Measurements from ENCODE around the gene TSPAN17. TPM values are rescaled to one million over a fixed set of nuclear protein-coding genes. Genes with fewer than 3 reads are reported as not detected.
A peak's percentile ranks its signal among the peaks of the same experiment; 100 is the strongest.

The TSPAN17 gene
- total RNA-seq, 1 experiment from 2014 or later, result 126 TPM

DNA sequence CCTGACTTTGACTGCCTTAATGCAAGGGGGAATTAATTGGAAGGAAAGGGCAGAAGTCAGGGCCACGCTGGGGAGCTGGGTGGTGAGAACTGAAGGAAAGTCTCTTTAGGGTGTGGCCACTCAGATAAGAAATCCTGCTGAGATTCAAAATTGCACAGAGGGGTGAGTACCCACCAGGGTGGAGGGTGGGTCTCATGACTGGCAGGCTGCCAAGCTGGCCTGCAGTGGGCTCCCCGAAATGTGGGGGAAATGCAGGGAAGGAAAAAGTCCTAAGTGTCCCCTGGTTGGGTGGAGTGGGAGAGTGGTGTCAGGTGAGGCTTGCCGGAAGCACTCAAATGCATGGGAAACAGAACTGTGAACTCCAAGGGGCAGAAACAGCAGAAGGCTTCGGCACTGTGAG is 24.1 kb downstream of the TSPAN17 start:
- DNase-seq (ENCODE audit: low read depth), result no peak
- in situ Hi-C loops (cut with HindIII; ENCODE audit: low pct_unique_long_range_greater_than_20kb, low sequenced_read_pairs), result no loop called here

DNA sequence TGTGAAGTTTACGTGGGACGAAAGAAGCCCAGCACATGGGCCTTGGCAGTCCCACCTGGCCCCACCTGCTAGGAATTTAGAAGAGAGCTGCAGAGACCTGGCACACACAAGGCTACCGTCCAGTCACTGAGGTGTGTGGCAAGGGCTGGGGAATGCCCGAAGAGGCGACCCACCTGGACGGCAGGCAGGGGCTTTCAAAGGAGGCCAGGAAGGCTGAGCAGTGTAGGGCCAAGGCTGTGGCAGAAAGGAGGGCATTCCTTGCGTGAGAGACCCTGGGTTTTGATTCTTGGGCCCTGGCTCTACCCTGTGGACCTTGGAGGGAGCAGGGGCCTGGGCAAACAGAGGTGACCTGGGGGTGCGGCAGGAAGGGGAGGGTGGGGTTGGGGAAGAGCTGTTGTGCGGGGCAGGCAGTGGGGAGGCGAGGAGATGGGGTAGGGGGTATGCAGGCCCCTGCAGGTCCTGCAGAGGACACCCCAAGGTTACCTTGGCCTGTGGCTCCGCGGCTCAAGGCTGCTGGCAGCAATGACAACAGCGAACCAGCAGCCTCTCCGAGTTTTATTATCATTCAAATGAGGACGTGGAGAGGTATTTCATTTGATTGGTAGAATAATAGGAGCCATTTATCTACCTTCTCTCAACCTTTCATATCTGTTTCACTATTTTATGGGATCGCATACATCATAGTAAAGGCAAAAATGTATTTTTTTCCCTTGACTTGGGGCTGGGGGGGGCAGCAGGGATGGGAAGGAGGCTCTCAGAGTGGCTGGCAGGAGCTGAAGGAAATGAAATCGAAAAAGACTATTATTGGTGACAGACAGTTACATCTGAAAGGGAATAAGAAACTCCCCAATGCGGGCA is 24.8 kb downstream of the TSPAN17 start:
- DNase-seq (ENCODE audit: low read depth), result no peak
- in situ Hi-C loops (cut with HindIII; ENCODE audit: low pct_unique_long_range_greater_than_20kb, low sequenced_read_pairs), result no loop called here

DNA sequence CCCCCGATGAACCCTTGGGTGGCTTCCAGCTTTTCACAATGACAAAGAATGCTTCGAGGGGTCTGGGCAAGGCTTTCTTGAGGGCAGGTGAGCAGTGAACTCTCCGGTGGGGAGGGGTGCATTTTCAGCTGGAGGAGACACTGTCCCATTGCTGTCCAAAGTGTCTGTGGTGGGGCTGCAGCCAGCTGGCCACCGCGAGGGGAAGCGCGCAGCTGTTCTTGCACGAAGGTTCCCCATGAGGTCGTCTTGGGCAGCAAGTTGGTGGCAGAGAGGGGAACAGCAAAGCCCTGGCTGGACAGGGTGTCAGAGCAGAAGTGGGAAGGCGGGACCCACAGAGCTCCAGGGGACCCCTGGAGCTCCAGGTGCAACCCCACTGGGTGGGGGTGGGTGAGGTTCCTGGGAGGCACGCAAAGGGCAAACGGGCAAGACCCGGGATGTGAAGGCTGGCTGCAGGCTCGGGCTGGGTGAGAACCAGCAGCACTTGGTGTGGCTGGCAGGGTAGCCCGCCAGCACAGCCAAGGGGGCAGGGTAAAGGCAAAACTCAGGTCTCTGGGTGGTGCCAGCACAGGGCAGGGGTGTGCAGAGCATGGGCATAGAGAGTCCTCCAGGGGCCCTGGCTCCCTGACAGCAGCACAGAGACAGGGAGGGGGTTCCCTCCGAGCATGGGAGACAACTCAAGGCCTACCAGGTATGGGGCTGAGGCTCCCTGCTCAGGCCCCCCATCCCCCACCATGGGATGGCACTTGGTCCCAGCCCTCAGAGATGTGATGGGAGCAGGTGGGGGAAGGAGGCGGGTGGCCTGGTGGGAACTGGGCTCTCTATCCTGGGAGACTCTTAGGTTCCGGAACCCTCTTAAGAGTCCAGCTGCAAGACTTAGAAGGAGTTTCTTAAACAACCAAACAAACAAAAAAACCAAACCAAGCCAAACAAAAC is 26.6 kb downstream of the TSPAN17 start:
- in situ Hi-C loops (cut with HindIII; ENCODE audit: low pct_unique_long_range_greater_than_20kb, low sequenced_read_pairs), result no loop called here
- DNase-seq (ENCODE audit: low read depth), result no peak

DNA sequence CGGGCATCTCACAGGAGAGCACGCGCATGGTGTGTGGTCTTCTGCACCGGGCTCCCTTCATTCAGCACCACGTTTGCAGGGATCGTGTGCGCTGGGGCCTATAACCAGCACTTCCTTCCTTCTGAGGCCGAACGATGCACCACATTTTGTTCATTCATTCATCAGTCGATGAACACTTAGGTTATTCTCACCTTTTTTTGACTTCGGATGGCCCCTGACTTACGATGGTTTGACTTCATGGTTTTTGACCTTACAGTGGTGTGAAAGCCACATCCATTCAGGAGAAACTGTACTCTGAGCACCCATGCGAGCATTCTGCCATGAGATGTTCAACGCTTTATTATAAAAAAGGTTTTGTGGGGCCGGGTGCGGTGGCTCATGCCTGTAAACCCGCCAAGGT is 27.5 kb downstream of the TSPAN17 start:
- no peak for DNase-seq (ENCODE audit: low read depth)
- in situ Hi-C loops (cut with HindIII; ENCODE audit: low pct_unique_long_range_greater_than_20kb, low sequenced_read_pairs), result no loop called here

DNA sequence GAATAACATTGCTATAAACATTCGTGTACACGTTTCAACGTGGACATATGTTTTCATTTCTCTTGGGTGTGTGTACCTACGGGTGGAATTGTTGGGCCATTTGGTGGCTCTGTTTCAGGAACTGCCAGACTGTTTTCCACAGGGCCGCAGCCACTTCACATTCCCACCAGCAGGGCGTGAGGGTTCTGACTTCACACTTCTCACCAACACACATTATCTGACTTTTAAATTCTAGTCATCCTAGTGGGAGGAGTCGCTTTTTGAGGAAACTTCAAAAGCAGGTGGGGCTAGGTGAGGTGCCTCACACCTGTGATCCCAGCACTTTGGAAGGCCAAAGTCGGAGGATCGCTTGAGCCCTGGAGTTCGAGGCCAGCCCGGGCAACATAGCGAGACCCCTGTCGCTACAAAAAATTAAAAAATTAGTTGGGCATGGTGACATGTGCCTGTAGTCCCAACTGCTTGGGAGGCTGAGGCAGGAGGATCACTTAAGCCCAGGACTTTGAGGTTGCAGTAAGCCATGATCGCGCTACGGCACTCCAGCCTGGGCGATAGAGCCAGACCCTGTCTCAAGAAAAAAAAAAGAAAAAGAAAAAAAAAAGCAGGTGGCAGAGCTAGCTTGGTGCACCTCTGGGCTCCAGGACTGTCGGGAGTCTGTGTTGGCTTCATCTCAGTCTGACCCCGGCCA is 28.5 kb downstream of the TSPAN17 start:
- DNase-seq (ENCODE audit: low read depth), result peak; percentile 40
- in situ Hi-C loops (cut with HindIII; ENCODE audit: low pct_unique_long_range_greater_than_20kb, low sequenced_read_pairs), result no loop called here

DNA sequence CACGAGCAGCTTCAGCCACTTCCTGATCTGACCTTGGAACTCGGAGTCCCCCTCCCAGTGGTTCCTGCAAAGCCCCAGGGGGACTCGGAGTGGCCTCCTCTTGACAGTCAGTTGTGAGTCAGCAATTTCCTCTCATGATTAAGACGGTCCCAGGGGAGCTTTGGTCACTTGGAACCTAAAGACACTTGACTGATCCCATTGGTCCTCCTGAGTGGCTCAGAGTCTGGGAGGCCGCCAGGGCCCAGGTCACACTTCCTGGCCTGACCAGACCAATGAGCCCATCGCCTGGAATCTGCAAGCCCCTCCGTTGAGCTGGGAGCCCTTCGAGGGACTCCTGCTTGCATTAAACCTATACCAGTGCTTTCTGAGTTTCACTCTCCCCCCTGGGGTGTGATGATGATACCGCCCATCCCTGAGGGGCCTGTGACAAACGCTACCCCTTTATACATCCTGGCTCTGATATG is 29.1 kb downstream of the TSPAN17 start:
- in situ Hi-C loops (cut with HindIII; ENCODE audit: low pct_unique_long_range_greater_than_20kb, low sequenced_read_pairs), result no loop called here
- peak; percentile 61 for DNase-seq (ENCODE audit: low read depth)

DNA sequence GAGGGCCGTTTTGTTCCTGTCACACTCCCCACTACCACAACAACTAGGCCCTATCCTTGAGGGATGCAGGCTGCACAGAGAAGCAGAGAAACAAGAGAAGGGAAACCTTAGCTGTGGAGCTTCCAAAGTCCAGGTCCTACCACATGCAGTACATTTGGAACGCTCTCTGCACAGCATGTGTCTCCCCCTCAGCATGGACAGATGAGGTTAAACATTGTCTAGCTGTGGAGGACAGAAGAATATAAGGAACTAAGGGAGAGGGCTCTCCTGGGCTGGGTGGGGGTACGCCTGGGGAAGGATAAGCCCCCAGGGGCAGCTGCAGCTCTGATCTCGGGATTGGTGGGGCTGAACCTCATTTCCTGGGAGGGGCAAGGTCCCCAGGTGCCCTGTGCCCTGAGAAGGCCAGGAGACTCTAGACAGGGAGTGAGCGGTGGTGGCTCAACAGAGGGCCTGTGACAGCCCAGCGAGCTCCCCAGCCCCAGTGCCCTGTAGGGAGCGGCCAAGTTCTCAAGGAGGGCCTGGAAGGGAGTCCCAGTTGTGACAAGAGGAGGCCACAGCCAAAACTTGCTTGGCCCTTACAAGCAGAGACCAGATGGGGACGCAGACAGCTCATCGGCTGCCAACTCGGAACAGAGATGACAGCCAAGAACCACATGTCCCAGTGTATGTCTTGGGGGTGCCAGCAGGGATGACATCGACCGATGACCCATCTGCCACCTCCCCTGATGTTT is 30.1 kb downstream of the TSPAN17 start:
- in situ Hi-C loops (cut with HindIII; ENCODE audit: low pct_unique_long_range_greater_than_20kb, low sequenced_read_pairs), result no loop called here
- DNase-seq (ENCODE audit: low read depth), result no peak

DNA sequence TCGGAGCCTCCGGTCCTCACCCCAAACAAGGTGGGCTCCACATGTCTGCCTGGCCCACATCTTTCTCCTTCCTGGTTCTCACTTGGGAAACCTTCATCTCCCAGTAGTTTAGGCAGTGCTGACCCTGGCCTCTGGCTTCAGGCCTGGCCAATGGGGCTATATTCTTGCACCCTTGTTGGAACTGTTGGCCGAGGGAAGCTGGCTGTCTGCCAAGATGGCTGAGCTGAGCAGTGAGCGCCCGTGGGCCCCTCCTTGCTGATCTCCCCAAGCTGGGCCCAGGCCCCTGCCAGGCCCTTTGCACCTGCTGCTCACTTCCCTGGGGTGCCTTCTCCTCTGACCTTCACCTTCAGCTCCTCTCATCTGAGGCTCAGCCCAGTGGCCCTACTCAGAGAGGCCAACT is 31.3 kb downstream of the TSPAN17 start:
- in situ Hi-C loops (cut with HindIII; ENCODE audit: low pct_unique_long_range_greater_than_20kb, low sequenced_read_pairs), result no loop called here

DNA sequence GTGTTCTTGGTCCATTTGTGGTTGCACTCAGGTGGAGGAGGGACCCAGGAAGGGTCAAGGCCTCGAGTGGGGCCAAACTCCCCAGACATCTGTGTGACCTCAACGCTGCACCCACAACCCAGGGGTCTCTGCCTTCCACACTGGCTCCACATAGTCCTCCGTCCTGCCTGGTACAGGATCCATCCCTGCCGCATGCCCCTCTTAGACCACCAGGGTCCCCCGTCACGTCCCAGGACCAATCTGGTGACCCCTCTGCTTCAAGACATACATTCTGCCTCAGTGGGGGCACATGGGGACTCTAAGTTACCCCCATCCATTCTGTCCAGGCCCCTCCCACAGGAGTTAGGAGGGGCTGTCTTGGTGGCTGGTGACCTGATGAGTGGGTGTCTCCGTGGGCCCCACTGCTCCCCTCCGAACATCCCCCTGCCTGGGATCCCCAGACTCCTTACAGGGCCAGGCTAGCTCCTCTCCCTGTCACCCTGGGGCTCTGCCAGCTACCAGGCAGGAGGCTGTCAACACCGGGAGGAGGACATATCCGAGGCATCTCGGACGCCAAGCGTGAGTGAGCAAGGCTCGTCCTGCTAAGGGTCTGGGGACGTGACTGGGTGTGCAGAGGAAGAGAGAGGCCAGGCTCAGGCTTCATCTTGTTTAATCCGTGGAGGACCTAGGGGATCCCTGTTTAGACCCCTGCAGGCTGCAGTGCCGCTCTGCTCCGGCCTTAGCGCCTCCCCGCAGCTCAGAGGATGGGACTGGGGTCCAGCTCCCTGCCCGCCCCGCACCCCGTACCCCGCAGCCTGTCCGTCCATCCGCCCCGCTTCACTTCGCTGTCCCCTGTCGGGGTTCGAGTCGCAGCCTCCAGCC is 32.3 kb downstream of the TSPAN17 start:
- in situ Hi-C loops (cut with HindIII; ENCODE audit: low pct_unique_long_range_greater_than_20kb, low sequenced_read_pairs), result no loop called here
- no peak for DNase-seq (ENCODE audit: low read depth)

More for the DNA sequence above, 31.3 kb downstream of the TSPAN17 start:
- DNase-seq (ENCODE audit: low read depth), result no peak

DNA sequence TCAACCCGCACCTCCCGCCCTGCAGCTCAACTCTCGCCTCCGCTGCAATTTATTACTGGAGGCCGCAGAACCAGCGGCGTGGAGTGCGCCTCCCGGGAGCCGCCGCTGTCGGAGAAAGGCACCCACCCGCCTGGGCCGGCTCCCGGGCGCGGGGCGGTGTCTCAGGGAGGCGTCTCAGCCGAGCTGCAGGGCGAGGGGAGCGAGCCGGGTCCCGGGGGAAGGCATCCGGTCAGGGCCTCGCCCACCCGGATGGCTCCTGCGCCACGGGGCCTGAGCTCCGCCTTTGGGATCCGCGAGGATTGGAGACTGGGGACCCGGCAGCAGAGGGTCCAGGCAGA is 32.9 kb downstream of the TSPAN17 start:
- in situ Hi-C loops (cut with HindIII; ENCODE audit: low pct_unique_long_range_greater_than_20kb, low sequenced_read_pairs), result no loop called here

DNA sequence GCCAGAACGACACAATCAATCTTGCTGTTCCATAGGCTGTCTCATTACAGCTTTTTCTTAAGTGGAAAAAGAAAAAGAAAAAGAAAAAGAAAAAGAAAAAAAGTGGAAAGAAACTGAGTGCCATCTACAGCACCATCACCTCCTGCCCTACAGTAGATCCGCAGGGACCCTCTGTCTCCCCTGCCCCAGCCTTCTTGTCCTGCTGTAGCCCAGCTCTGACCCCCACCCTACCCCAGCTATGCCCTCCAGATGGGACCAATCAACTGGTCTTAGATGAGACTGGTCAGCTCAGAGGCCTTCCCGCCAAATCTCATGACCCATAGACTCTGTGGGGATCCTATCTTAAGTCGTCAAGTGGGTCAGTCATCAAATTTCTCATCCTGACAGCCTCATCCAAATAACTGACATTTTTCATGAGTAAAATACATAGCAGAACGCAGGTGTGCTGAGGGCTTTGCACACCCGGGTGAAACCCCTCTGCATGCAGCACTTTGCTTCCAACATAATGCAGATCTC is 34.8 kb downstream of the TSPAN17 start:
- in situ Hi-C loops (cut with HindIII; ENCODE audit: low pct_unique_long_range_greater_than_20kb, low sequenced_read_pairs), result no loop called here
- DNase-seq (ENCODE audit: low read depth), result no peak

More for the DNA sequence above, 32.9 kb downstream of the TSPAN17 start:
- no peak for DNase-seq (ENCODE audit: low read depth)

DNA sequence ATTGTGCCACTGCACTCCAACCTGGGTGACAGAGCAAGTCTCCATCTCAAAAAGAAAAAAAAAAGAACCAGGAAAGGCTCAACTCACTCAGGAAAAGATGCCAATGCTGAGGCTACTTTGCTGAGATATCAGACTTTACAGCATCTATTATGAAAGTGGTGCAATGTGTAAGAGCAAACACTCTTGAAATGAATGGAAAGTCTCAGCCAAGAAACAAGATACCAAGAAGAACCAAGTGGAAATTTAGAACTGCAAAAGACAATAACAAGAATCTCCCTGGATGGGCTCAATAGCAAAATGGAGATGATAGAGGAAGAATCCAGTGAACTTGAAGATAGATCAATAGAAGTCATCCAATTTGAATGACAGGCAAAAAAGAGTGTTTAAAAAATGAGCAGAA is 37.7 kb downstream of the TSPAN17 start:
- in situ Hi-C loops (cut with HindIII; ENCODE audit: low pct_unique_long_range_greater_than_20kb, low sequenced_read_pairs), result no loop called here
- no peak for DNase-seq (ENCODE audit: low read depth)

DNA sequence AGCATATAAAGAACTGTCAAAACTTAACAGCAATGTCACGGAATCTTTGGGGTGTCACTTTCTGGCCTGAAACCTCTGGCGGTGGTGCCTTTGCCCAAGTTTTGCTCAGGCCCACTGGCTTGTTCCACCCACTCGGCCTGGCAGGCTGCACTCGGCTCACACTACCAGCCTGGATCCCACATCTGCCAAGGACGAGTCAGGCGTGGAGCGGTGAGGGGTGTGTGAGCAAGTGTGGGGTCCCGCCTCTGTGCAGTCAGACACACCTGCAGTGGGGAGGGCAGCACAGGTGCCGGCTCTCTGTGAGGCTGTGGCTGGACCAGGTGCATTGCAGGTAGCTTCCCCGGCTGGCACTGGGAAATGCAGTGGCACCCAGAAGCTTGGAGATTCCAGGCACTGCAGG is 40.0 kb downstream of the TSPAN17 start:
- in situ Hi-C loops (cut with HindIII; ENCODE audit: low pct_unique_long_range_greater_than_20kb, low sequenced_read_pairs), result no loop called here
- no peak for DNase-seq (ENCODE audit: low read depth)

DNA sequence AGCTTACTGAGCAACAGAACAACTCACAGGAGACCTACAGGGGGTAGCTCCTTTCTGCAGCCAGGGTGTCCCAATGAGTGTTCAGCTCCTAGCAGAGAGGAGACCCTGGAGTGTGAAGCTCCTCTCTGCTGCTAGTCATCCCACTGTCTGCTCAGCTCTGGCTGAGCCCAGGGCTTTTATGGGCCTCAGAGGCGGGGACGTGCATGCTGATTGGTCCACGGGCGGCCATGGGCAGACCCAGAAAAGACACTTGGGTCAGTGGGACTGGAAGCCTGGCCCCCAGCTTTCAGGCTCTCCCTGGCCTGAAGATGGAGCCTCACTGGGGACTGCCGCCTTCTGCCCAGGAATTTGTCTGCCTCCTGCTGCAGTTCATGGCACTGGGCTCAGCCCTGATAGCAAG is 40.6 kb downstream of the TSPAN17 start:
- no peak for DNase-seq (ENCODE audit: low read depth)
- in situ Hi-C loops (cut with HindIII; ENCODE audit: low pct_unique_long_range_greater_than_20kb, low sequenced_read_pairs), result no loop called here

DNA sequence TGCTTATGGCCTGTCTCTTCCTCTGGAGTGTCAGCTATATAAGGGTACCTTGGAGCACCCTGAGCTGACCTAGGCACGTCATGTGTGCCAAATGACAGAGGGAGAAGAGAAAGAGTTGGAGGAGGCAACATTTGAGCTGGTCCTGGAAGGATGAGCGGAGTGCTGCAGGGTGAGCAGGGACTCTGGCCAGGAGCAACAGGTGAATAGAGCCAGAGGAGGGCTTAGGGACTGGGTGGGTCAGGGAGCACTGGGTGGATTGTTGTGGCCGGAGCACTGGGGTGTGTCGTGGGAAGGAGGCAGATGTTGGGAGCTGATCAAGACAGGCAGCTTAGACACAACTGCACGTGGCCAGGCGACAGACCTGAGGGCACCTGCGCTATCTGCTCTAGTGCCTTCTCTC is 43.6 kb downstream of the TSPAN17 start:
- DNase-seq (ENCODE audit: low read depth), result no peak
- in situ Hi-C loops (cut with HindIII; ENCODE audit: low pct_unique_long_range_greater_than_20kb, low sequenced_read_pairs), result no loop called here

DNA sequence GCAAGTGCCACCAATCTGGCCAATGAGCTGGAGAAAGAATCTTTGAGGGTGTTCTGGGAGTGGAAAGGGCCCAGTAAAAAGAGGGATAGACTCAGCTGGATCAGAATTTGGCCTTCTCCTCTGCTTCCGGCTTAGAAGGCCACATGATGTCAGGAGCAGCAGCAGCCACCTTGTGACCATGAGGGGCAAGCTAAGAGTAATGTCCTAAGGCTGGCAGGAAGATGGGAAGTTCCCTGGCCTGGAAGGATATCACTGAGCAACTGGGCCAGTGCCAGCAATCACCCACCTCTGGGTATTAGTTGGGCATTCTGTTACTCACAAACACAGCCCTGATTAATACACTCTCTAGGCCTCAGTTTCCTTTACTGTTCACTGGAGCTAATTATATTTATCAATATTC is 44.2 kb downstream of the TSPAN17 start:
- in situ Hi-C loops (cut with HindIII; ENCODE audit: low pct_unique_long_range_greater_than_20kb, low sequenced_read_pairs), result no loop called here
- no peak for DNase-seq (ENCODE audit: low read depth)

DNA sequence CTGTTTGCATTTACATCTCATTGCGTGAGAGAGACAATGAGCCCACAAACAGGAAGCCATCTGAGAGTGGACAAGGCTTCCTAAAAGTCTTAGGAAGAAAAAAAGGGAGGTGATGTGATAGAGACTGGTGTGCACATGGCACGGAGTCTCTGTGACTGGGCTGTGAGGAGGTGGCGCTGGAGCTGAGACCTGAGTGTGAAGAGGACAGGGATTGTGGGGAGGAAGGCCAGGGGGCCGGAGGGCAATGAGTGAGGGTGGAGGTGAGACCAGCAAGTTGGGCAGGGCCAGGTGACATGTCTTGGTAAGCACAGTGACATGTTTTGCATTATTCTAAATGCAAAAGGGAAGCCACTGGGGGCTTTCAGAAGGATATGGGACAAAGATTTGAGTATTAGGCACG is 45.0 kb downstream of the TSPAN17 start:
- in situ Hi-C loops (cut with HindIII; ENCODE audit: low pct_unique_long_range_greater_than_20kb, low sequenced_read_pairs), result no loop called here
- no peak for DNase-seq (ENCODE audit: low read depth)
